PC-9 (cell line): ENCODE measurements around the gene C11orf98.

Experiments used
- EZH2 ChIP-seq: fragments of 200-600 bp; sonication (generic); IDR thresholded peaks from 2 replicates; pipeline ENCODE4 v1.8.0; 2017; ENCODE audit warnings: antibody characterized with exemption, low read depth
- TF ChIP-seq, protein P1 (sequence below): fragments of 200-600 bp; sonication (generic); conservative IDR thresholded peaks from 2 replicates; pipeline ENCODE4 v1.6.1; 2017; ENCODE audit warnings: mixed run types, antibody characterized with exemption, mild to moderate bottlenecking, moderate library complexity

DNA sequence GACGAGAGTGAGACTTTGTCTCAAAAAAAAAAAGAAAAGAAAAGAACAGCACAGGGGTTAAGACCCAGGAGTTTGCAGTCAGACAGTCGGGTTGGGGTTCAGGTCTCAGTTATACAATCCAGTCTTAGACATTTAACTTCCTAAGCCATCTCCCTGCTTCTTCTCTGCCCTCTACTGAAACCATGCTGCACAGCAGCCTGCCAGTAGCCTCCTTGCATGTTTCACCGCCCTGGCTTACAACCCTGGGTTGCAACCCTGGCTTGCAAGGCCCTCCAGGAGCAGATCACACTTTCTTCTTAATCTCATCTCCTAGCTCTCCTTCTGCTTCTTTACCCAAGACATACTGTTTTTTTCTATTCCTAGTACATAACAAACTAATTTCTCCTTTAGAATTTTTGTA lies 37.3 kb downstream of the C11orf98 start:
- TF ChIP-seq EZH2 = no peak
- TF ChIP-seq, protein P1, sequence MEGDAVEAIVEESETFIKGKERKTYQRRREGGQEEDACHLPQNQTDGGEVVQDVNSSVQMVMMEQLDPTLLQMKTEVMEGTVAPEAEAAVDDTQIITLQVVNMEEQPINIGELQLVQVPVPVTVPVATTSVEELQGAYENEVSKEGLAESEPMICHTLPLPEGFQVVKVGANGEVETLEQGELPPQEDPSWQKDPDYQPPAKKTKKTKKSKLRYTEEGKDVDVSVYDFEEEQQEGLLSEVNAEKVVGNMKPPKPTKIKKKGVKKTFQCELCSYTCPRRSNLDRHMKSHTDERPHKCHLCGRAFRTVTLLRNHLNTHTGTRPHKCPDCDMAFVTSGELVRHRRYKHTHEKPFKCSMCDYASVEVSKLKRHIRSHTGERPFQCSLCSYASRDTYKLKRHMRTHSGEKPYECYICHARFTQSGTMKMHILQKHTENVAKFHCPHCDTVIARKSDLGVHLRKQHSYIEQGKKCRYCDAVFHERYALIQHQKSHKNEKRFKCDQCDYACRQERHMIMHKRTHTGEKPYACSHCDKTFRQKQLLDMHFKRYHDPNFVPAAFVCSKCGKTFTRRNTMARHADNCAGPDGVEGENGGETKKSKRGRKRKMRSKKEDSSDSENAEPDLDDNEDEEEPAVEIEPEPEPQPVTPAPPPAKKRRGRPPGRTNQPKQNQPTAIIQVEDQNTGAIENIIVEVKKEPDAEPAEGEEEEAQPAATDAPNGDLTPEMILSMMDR = no peak
